ENCODE results near the gene RUNX2. TPM values are rescaled to one million over a fixed set of nuclear protein-coding genes. Genes with fewer than 3 reads are reported as not detected.

Gene RUNX2
- total and polyA plus RNA-seq, 2 of the 8 experiments (the other 6 are each of a cell fraction or from before 2014, with no cell fraction given) = 0.26 to 1.2 TPM

DNA sequence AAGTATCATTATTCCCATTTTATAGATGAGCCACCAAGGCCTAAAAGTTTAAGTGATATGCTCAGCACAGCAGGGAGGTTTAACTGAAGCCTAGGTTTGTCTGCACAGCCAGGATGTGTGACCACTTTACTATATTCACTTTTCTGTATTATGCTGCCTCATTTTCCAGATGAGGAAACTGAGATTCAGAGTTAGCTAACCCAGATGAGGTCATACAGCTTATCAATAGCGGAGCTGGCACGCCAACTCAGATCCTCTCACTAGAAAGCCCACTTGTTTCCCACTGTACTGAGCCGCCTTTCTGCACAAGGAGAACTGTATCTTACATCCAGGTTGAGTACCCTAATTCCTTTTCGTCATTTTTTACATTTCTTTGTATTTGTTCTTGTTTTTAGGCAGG, 181.3 kb downstream of the RUNX2 start:
- Histone ChIP-seq H4K20me1 (replicated peaks in 1 of 2; ENCODE audit: control insufficient read depth in 1 of 2, insufficient read depth in 2 of 2, low read length in 2 of 2) (no peaks in the 10 kb centered on the region), H3K36me3 (ENCODE audit: control insufficient read depth in 2 of 4, insufficient read depth in 4 of 4, low read length in 3 of 4) (no peaks in the 10 kb centered on the region), H3K27ac (ENCODE audit: low read depth, low read length) (no peak overlapping the region), H3K4me2 (ENCODE audit: insufficient read depth in 1 of 2, low read depth in 2 of 2, low read length in 2 of 2) (no peak overlapping the region), H2BK20ac (ENCODE audit: low read length) (no peak overlapping the region), H2BK120ac (replicated peaks; ENCODE audit: low read depth, low read length) (no peak overlapping the region), H2AFZ (ENCODE audit: low read length) (no peak overlapping the region), H3K14ac (ENCODE audit: insufficient read length) (no peak overlapping the region), H3K56ac (replicated peaks; ENCODE audit: insufficient read length, low read depth, low read length) (no peak overlapping the region), H3K4me1 (replicated peaks in 1 of 4; ENCODE audit: control insufficient read depth in 3 of 4, insufficient read depth in 4 of 4, low read length in 3 of 4) (peaks cover 4 to 21% (median 17%) of the 10 kb centered on the region in 4 experiments), H3K4ac (replicated peaks; ENCODE audit: insufficient read length, low read depth, low read length) (no peak overlapping the region), H2BK5ac (ENCODE audit: low read depth, low read length) (no peak overlapping the region), H3K79me1 (ENCODE audit: low read depth, low read length) (no peaks in the 10 kb centered on the region), H3K9me3 (ENCODE audit: insufficient read depth in 2 of 2, low read depth in 1 of 2, low read length in 1 of 2) (no peaks in the 10 kb centered on the region), H3K9ac (replicated peaks in 1 of 4; ENCODE audit: extremely low read depth in 1 of 4, low read depth in 3 of 4, low read length in 3 of 4) (no peak overlapping the region), H4K91ac (replicated peaks; ENCODE audit: insufficient read length, low read length) (no peak overlapping the region), H3K18ac (ENCODE audit: extremely low read depth, low read length) (no peak overlapping the region), H3K4me3 (ENCODE audit: extremely low read depth in 1 of 4, insufficient read depth in 2 of 4, low read depth in 3 of 4, low read length in 4 of 4) (no peak overlapping the region), H2AK5ac (ENCODE audit: low read depth, low read length) (no peak overlapping the region), H4K8ac (ENCODE audit: extremely low read depth, insufficient read depth, low read length) (no peak overlapping the region), H3K27me3 (replicated peaks in 1 of 4; ENCODE audit: control insufficient read depth in 3 of 4, extremely low read depth in 1 of 4, insufficient read depth in 3 of 4, low read length in 3 of 4) (no peaks in the 10 kb centered on the region), H2BK12ac (ENCODE audit: low read depth, low read length) (no peak overlapping the region), H4K5ac (ENCODE audit: insufficient read length, low read depth, low read length) (no peak overlapping the region), H3K23me2 (ENCODE audit: low read depth, low read length) (no peaks in the 10 kb centered on the region), H2BK15ac (ENCODE audit: low read length) (no peak overlapping the region), H3K23ac (ENCODE audit: insufficient read length) (no peak overlapping the region), H3K79me2 (ENCODE audit: control insufficient read depth in 1 of 2, insufficient read depth in 2 of 2, low read length in 2 of 2) (no peaks in the 10 kb centered on the region)
- ChIA-PET CTCF (ENCODE audit: partially characterized antibody) (interaction anchor here (1.5 to 3.4 kb wide), 2 partner anchors 8 to 10 kb away, joined by 3 to 15 read pairs; no protein-coding TSS in a partner anchor), POLR2A (ENCODE audit: partially characterized antibody) (no interaction called here)
- WGBS, 2 experiments (ENCODE audit: extremely low coverage in 1 of 2, insufficient coverage in 1 of 2, insufficient read length in 1 of 2, insufficient replicate concordance in 2 of 2, low coverage in 1 of 2, low lambda C conversion rate in 2 of 2, missing lambda C conversion rate in 1 of 2) = 96% methylated on average over 4 of the region's 4 CpGs; no CpG with 5 or more reads in 1 of the 2 experiments
- no peak for FAIRE-seq
- no peak for DNase-seq (ENCODE audit: low read depth in 1 of 2, low spot score in 2 of 2)
- TF ChIP-seq KDM1A (IDR thresholded peaks at IDR 0.05; ENCODE audit: borderline replicate concordance, low read length) = no peak
- no peak for TF ChIP-seq TAF7 (optimal IDR thresholded peaks at IDR 0.05; ENCODE audit: borderline replicate concordance, low read depth, low read length)
- no peak for TF ChIP-seq POLR2A (IDR thresholded peaks at IDR 0.05; ENCODE audit: control extremely low read depth in 1 of 2, low read depth in 2 of 2, low read length in 2 of 2)
- TF ChIP-seq BACH1 (IDR thresholded peaks at IDR 0.05; ENCODE audit: low read length) = no peak
- no peak for TF ChIP-seq RNF2 (IDR thresholded peaks at IDR 0.05; ENCODE audit: borderline replicate concordance, low read depth, low read length, missing control alignments, poor library complexity, severe bottlenecking)
- no peak for TF ChIP-seq SUZ12 (IDR thresholded peaks at IDR 0.05; ENCODE audit: low read length)
- no peak for TF ChIP-seq RBBP5 (IDR thresholded peaks at IDR 0.05; ENCODE audit: borderline replicate concordance, low read depth, low read length)
- no peak for TF ChIP-seq RAD21 (IDR thresholded peaks at IDR 0.05 in 1 of 2, conservative IDR thresholded peaks at IDR 0.05 in 1 of 2; ENCODE audit: low read depth in 2 of 2, low read length in 2 of 2)
- no peak for TF ChIP-seq TBP (IDR thresholded peaks at IDR 0.05; ENCODE audit: low read depth, low read length)
- TF ChIP-seq SIN3A (conservative IDR thresholded peaks at IDR 0.05 in 1 of 2, IDR thresholded peaks at IDR 0.05 in 1 of 2; ENCODE audit: low read depth in 1 of 2, low read length in 2 of 2) = no peak
- no peak for TF ChIP-seq HDAC2 (IDR thresholded peaks at IDR 0.05; ENCODE audit: borderline replicate concordance in 1 of 2, low read depth in 2 of 2, low read length in 2 of 2)
- no peak for TF ChIP-seq NRF1 (IDR thresholded peaks at IDR 0.05; ENCODE audit: low read depth, low read length)

All from H1 (cell line).